Measurements from ENCODE around the gene VSTM2B.

Gene VSTM2B

DNA sequence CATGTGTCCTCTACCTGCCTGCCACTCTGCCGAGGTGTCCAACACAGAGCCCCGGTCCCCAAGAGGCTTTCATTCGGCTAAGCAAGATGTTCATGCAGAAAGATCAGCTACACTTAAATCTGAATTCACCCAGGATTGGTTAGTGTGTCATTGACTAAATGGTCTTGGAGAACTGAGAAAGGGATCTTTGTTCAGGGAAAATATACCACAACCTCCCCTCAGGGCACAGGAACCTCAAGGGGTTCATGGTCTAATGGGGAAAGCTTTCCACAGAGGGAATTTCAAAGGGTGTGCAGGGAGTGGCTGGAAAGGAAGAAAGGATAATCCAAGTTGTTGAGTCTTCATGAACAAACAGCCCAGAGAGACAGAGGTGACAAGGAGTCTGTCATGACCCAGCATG is 65.9 kb downstream of the VSTM2B start:
- DNase-seq (ENCODE audit: low read depth in 2 of 2) = no peak

DNA sequence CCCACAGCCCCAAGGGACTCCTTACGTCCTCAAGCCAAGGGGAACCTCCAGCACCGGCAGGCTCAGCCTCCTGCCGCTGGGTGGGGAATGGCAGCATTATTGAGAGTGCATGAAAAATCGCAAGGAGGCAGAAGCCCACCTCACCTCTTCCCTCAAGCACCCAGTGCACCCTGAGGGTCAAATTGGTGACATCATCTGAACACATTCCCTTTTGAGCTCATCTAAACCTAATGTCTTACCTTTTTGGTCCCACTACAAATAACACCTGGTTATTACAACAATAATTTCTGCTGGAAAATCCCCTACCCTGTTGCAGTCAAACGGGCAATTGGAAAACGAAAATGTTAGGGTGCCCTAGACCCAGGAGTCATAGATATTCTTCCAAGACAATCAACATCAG is 68.1 kb downstream of the VSTM2B start:
- no peak for DNase-seq (ENCODE audit: low read depth in 2 of 2)

DNA sequence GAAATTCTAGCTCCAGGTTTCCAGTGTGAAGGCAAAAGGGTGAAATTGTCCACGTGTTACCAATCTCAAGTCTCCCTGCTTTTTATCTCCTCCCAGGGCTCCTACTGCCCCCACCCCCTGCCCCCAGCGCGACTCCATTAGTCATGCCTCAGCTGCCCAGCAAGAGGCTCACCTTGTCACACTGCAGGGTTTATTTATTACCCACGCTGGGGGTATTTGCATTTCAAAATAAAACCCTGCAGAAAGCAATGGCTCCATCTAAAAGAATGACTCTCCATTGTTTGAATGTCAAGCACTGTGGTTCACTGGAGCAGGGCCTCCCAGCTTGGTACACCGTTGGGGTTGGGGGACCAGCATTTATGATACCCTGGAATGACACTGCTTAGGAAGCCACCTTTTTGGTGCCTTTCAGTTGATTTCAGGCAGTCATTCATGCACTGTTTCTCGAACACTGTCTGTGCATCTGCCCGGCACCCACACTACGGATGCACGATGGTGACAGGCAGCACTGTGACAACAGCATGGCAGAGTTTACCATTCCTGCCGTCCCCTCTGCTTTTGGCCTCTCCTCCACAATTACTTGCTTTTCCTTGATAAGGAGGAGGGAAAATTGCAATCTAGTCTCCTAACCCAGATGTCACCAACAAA is 70.4 kb downstream of the VSTM2B start:
- no peak for DNase-seq (ENCODE audit: low read depth in 2 of 2)

DNA sequence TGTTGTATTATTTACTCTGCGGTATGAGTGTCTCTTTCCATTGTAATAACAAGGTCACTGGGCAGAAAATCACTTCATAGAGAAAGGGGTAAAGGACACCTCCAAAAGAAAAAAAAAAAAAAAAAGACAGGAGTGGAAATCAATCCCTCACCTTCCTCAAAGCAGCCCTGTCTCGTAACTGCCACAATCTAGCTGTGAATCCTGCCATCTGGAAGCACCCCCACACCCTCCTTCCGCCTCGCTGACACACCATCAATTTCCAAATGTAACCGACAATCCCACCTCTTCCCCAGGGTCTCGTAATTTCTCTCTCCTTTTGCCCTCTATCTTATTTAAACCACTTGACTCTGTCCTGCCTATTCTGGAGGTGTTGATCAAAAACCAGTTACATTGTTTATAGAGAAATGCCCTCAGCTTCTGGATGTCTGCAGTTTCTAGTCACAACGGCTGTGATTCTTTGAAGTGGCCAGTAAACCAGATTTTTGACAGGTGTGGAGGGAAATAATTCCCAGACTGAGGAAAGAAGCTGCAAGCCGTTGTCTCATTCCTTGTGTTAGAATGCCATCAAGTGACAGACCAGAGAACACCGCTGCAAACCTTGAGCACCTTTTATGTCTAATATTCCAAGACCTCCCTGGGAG is 71.2 kb downstream of the VSTM2B start:
- DNase-seq (ENCODE audit: low read depth in 2 of 2) = no peak

- no peak for DNase-seq (ENCODE audit: low read depth in 2 of 2)
Measured at GRCh38 chr19:29598036-29598435, 72.2 kb downstream of the VSTM2B start.

- no peak for DNase-seq (ENCODE audit: low read depth in 2 of 2)
Measured at GRCh38 chr19:29598496-29598895, 72.7 kb downstream of the VSTM2B start.

- DNase-seq (ENCODE audit: low read depth in 2 of 2) = no peak
Measured at GRCh38 chr19:29603308-29603707, 77.5 kb downstream of the VSTM2B start.

DNA sequence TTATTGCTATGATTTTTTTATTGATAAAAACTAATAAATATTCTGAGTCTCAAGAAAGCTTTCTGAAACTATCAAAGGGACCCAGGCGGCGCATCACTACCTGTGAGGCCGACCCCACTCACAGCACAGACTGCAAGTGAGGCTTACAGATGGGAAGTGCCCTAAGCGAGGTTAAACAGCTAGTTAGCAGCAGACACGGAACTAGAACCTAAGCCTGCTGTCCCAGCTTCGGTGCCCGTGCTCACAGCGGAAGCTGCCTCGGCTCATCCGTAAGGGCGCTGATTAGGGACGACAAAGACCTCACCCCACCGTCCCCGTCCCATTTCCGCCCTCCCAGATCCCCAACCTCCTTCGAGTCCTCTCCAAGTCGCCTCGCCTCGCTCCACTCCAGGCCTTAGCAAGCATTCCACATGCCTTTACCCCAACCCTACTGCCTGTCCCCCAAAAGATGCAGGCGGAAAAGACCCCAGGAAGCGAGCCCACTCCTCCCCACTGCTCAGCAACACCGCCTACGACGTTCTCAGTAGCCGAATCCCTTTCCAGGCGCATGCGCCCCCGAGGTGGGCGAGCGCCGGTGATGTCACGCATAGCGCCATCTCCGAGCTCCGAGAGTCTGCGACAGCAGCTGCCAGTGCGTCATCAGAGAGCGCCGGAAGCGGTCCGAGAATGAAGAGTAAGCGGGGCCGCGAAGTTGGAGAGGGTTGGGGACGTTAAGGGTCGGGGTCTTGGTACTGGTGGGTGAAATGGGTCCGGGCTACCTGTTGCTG is 80.0 kb downstream of the VSTM2B start, which contains the start of gene POP4:
Gene POP4, plus strand, starts transcription at position 631 of the 767 bp plus-strand sequence. Its CDS starts 36 bp downstream, at position 667.
- DNase-seq (ENCODE audit: low read depth in 2 of 2) = peak; percentile 97 to 98

- DNase-seq (ENCODE audit: low read depth in 2 of 2) = no peak
Measured at GRCh38 chr19:29606420-29606747, 80.6 kb downstream of the VSTM2B start.

DNA sequence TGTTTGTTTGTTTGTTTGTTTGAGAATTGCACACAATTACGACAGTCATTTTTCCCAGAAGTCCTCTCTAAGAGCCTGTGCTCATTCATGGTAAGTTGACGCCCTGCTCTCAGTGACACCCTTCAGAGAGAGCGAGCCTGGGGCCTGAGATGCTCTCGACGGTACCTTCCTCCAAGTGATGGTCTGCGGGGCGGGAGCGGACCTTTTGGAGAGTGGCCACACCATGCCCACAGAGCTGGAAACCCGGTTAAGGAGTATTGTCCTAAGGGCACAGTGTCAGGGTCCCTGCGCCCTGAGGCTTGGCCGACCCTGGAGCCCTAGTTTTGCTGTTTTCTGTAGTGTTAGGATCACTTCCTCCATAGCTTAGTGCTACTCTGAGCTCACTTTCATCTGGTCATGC is 83.8 kb downstream of the VSTM2B start:
- no peak for DNase-seq (ENCODE audit: low read depth in 2 of 2)

GRCh38 chr19:29610213-29610573 is 84.4 kb downstream of the VSTM2B start:
- DNase-seq (ENCODE audit: low read depth in 2 of 2) = no peak

DNA sequence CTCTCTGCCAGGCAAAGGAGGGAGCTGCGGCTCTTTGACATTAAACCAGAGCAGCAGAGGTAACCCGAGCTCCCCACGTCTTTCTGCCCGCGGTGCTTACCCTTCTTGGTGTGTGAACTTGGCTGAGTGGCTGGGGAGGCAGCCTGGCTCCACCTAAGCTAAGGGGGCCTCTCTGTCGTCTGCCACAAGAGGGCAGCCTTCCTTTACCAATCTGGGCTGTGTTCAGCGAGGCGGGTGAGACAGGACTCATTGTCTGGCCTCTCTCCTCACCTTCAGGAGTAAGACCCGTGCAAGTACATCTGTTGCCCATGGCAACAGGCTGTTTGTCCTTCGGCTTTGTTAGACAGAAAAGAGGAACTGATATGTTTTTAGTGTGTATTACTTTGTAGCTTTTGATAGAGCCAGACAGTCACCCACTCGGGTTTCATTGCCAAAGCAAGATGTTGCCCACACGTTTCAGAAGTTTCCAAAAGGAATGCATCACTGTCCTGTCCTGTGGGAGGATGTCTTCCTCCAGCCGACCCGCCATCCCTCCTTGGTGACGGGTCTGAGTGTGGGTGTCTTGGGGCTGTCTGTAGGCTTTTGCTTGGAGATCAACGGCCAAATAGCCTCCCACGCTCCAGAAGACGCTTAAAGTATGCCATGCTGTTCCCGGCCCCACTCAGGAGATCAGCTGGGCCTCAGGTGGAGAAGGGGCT is 84.9 kb downstream of the VSTM2B start:
- peak; percentile 72 to 84 for DNase-seq (ENCODE audit: low read depth in 2 of 2)

DNA sequence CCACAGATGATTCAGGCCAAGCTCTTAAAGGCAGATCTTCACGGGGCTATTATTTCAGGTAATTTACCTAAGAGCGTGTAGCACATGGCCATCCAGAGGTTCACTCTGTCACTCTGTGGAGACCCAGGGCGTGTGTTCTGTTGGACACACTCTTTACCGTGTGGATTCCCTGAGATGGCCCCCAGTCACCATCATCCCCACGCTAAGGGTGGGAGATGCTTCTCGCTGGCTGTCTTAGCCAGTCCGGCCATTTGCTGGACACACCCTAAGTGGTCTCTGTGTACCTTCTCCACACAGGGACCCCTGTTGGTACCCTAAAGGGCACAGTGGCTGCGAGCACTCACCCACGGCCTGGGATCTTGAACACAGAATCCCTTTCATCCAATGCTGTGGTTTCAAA is 86.3 kb downstream of the VSTM2B start:
- no peak for DNase-seq (ENCODE audit: low read depth in 2 of 2)

DNA sequence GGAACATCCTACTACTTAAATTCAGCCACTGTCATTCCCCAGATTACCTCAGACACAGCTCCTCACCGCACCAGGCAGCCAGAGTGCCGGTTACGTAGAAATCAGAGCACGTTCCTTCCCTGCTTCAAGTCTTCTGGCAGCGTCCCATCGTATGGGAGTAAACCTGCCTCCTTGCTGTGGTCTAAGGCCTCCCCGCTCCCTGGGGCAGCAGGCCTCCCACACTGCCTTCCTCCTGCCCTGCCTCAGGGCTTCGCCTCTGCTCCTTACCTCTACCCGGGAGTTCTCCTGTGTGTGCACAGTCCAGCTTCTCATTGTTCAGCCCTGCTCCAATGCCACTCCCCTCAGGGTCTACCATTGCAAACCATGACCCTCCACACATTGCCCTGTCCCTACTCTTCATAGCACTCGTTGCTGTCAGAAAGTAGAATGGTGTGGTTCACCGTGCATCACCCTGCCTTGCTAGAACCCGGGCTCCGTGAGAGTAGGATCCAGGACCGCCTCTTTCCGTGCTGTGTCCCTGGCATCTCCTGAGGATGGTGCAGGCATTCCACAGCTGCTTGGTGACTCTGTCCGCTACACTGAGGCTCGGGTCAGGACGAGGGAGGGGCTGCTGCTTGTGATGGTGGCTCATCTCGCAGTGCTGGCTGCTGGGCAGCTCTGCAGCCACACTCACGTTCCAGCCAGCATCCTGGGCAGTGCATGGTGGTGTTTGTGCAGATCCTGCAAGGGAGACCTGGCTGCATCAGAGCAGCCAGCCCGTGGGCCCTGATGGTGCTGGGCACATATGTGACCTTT is 87.2 kb downstream of the VSTM2B start:
- no peak for DNase-seq (ENCODE audit: low read depth in 2 of 2)

GRCh38 chr19:29614046-29614445 is 88.3 kb downstream of the VSTM2B start:
- DNase-seq (ENCODE audit: low read depth in 2 of 2) = no peak
